PC-3 (cell line): Measurements from ENCODE around the gene PANK1.

ENCODE experiments used
- CTCF ChIP-seq: fragments of 300-600 bp; sonication (generic); conservative IDR thresholded peaks from 2 replicates; pipeline ENCODE4 v1.5.1; 2017; ENCODE audit warnings: antibody characterized with exemption, low read depth, mild to moderate bottlenecking, low read length
- EZH2 ChIP-seq: fragments of 300-600 bp; sonication (generic); IDR thresholded peaks from one replicate; pipeline ENCODE4 v1.6.1; 2017; ENCODE audit warnings: antibody characterized with exemption, mild to moderate bottlenecking, low read length; ENCODE audit not compliant: unreplicated experiment

GRCh38 chr10:89547853-89548513, 97.1 kb downstream of the PANK1 start:
- TF ChIP-seq CTCF = no peak
- TF ChIP-seq EZH2 = no peak
